ENCODE data around the gene ARHGAP15.

Gene ARHGAP15

DNA sequence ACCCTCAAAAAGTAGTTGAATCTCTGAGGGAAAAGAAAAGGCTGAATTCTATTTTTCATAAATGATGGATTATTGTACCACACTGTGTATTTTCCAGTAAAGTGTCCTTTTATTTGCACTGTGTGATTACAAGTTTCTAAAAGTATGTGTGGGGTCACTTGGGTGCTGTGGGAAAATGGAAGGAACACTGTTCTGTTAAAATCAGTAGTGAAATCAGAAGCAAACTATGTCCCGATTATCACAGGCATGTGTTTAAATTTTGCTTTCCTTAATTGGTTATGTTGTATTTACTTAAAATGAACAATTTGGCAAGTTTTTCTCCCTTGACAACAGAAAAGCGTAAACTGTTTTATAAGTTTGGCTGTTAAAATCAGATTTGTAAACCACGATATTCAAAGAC is 353.1 kb downstream of the ARHGAP15 start:
- Histone ChIP-seq H3K9me3 (ENCODE audit: insufficient read depth, low read length) (no peaks in the 10 kb centered on the region), H2AFZ (ENCODE audit: low read depth, low read length, severe bottlenecking) (no peak overlapping the region), H3F3A (ENCODE audit: insufficient read depth) (no peaks in the 10 kb centered on the region), H3K27ac (ENCODE audit: low read depth, low read length) (no peak overlapping the region), H3K4me2 (ENCODE audit: low read depth, low read length, poor library complexity, severe bottlenecking) (no peak overlapping the region), H3K79me2 (ENCODE audit: insufficient read depth, low read length) (no peaks in the 10 kb centered on the region), H3K36me3 (ENCODE audit: low read length) (no peaks in the 10 kb centered on the region), H3K9ac (ENCODE audit: low read length) (no peak overlapping the region), H3K4me3 (ENCODE audit: insufficient read depth, low read length, poor library complexity, severe bottlenecking) (no peak overlapping the region), H3K9me2 (replicated peaks; ENCODE audit: insufficient read depth, low read length) (no peaks in the 10 kb centered on the region), H3K27me3 (ENCODE audit: low read length) (no peaks in the 10 kb centered on the region), H4K20me1 (ENCODE audit: low read depth, low read length) (no peaks in the 10 kb centered on the region)
- TF ChIP-seq, protein P1, sequence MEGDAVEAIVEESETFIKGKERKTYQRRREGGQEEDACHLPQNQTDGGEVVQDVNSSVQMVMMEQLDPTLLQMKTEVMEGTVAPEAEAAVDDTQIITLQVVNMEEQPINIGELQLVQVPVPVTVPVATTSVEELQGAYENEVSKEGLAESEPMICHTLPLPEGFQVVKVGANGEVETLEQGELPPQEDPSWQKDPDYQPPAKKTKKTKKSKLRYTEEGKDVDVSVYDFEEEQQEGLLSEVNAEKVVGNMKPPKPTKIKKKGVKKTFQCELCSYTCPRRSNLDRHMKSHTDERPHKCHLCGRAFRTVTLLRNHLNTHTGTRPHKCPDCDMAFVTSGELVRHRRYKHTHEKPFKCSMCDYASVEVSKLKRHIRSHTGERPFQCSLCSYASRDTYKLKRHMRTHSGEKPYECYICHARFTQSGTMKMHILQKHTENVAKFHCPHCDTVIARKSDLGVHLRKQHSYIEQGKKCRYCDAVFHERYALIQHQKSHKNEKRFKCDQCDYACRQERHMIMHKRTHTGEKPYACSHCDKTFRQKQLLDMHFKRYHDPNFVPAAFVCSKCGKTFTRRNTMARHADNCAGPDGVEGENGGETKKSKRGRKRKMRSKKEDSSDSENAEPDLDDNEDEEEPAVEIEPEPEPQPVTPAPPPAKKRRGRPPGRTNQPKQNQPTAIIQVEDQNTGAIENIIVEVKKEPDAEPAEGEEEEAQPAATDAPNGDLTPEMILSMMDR (IDR thresholded peaks at IDR 0.05; ENCODE audit: insufficient read depth, low read length, poor library complexity, severe bottlenecking) = no peak
- no peak for TF ChIP-seq EZH2phosphoT487 (conservative IDR thresholded peaks at IDR 0.05; ENCODE audit: low read length)

DNA sequence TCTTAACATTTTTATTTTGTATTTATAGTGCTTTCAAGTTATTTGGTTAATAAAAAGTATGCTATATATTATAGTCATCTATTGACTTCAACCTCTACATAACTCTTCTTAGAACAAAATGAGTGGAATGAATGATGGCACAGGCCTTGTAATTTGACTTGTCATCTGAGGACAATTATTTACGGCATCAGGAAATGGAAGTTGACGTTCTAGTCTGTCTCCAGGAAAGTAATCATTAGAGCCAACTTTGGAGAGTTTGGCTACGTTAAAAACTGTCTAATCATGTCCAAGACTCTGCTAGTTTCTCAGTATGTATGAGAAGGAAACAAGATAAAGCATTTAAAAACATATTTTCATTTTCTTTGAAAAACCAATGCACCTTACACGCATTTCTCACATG is 353.6 kb downstream of the ARHGAP15 start:
- H3K9me3 ChIP-seq (ENCODE audit: insufficient read depth, low read length) = no peaks in the 10 kb centered on the region
- no peak overlapping the region for H3K4me3 ChIP-seq (ENCODE audit: insufficient read depth, low read length, poor library complexity, severe bottlenecking)
- TF ChIP-seq EZH2phosphoT487 (conservative IDR thresholded peaks at IDR 0.05; ENCODE audit: low read length) = no peak
- TF ChIP-seq, protein P1 (IDR thresholded peaks at IDR 0.05; ENCODE audit: insufficient read depth, low read length, poor library complexity, severe bottlenecking) = no peak
- no peaks in the 10 kb centered on the region for H3K36me3 ChIP-seq (ENCODE audit: low read length)
- H4K20me1 ChIP-seq (ENCODE audit: low read depth, low read length) = no peaks in the 10 kb centered on the region
- H3K9ac ChIP-seq (ENCODE audit: low read length) = no peak overlapping the region
- no peak overlapping the region for H2AFZ ChIP-seq (ENCODE audit: low read depth, low read length, severe bottlenecking)
- H3K27ac ChIP-seq (ENCODE audit: low read depth, low read length) = no peak overlapping the region
- no peaks in the 10 kb centered on the region for H3K27me3 ChIP-seq (ENCODE audit: low read length)
- no peaks in the 10 kb centered on the region for H3K9me2 ChIP-seq (replicated peaks; ENCODE audit: insufficient read depth, low read length)
- H3K79me2 ChIP-seq (ENCODE audit: insufficient read depth, low read length) = no peaks in the 10 kb centered on the region
- H3K4me2 ChIP-seq (ENCODE audit: low read depth, low read length, poor library complexity, severe bottlenecking) = no peak overlapping the region
- no peaks in the 10 kb centered on the region for H3F3A ChIP-seq (ENCODE audit: insufficient read depth)

DNA sequence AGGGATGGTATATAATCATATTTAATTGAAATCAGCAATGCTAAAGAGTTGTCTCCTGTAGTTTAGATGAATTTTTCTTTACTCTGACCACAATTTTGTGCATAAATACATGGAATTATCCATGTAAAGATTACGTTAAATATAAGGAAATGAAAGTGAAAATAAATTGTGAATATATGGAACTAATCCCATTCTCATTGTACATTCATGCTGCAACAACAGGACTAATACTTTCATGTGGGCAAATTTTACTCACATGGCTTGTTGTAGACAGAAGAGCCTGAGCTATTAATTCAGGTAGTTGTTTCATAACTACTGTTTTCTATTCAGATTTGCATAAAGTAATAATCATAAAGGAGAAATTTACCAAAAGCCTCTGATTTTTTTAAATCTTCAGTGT is 357.8 kb downstream of the ARHGAP15 start:
- Histone ChIP-seq H3K79me2 (ENCODE audit: insufficient read depth, low read length) (no peaks in the 10 kb centered on the region), H3K9ac (ENCODE audit: low read length) (no peak overlapping the region), H3K27ac (ENCODE audit: low read depth, low read length) (no peak overlapping the region), H3K27me3 (ENCODE audit: low read length) (no peaks in the 10 kb centered on the region), H3K36me3 (ENCODE audit: low read length) (no peaks in the 10 kb centered on the region; the same call in 1 of the 2 replicates), H3K4me3 (ENCODE audit: insufficient read depth, low read length, poor library complexity, severe bottlenecking) (no peak overlapping the region), H3F3A (ENCODE audit: insufficient read depth) (no peaks in the 10 kb centered on the region), H4K20me1 (ENCODE audit: low read depth, low read length) (no peaks in the 10 kb centered on the region), H3K9me3 (ENCODE audit: insufficient read depth, low read length) (no peaks in the 10 kb centered on the region), H3K9me2 (replicated peaks; ENCODE audit: insufficient read depth, low read length) (no peaks in the 10 kb centered on the region), H3K4me2 (ENCODE audit: low read depth, low read length, poor library complexity, severe bottlenecking) (no peak overlapping the region), H2AFZ (ENCODE audit: low read depth, low read length, severe bottlenecking) (no peak overlapping the region)
- TF ChIP-seq EZH2phosphoT487 (conservative IDR thresholded peaks at IDR 0.05; ENCODE audit: low read length) = no peak
- TF ChIP-seq, protein P1 (IDR thresholded peaks at IDR 0.05; ENCODE audit: insufficient read depth, low read length, poor library complexity, severe bottlenecking) = no peak

All from SU-DHL-6 (cell line).